HG03064 (cell line): ENCODE data around the gene RFESD.
"Not testable (repeated sequence)": the region's sequence is repeated elsewhere in the genome, so short reads cannot be mapped to it uniquely, and the experiment has no call there.

Source experiments
- ATAC-seq: cut with Tn5 transposase; IDR thresholded peaks from one replicate; pipeline ENCODE4 v1.9.1; 2021; ENCODE audit warnings: low read depth; ENCODE audit not compliant: unreplicated experiment

Gene RFESD

DNA sequence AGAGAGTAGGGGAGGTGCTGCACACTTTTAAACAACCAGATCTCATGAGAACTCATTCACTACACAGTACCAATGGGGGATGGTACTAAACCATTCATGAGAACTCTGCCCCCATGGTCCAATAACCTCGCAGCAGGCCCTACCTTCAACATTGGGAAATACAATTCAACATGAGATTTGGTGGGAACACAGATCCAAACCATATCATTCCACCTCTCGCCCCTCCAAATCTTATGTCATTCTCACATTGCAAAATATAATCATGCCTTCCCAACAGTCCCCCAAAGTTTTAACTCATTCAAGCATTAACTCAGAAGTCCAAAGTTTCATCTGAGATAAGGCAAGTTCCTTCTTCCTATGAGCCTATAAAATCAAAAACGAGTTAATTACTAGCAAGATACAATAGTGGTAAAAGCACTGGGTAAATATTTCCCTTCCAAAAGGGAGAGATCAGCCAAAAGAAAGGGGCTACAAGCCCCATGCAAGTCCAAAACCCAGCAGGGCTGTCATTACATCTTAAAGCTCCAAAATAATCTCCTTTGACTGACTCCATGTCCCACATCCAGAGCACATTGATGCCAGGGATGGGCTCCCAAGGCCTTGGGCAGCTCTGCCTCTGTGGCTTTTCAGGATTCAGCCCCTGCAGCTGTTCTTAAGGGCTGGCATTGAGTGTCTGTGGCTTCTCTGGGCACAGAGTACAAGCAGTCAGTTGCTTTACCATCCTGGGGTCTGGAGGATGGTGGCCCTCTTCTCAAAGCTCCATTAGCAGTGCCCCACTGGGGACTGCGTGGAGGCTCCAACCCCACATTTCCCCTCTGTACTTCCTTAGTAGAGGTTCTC is 18.4 kb upstream of the RFESD start:
- ATAC-seq: no peak

DNA sequence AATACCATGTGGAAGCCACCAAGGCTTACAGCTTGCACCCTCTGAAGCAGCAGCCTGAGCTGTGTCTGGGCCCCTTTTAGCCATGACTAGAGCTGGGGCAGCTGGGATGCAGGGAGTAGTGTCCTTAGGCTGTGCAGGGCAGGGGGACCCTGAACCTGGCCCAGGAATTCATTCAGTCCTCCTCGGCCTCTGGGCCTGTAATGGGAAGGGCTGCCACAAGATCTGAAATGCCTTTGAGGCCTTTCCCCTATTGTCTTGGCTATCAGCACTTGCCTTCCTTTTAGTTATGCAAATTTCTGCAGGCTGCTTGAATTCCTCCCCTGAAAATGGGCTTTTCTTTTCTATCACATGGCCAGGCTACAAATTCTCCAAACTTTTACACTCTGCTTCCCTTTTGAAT is 17.6 kb upstream of the RFESD start:
- no peak for ATAC-seq

DNA sequence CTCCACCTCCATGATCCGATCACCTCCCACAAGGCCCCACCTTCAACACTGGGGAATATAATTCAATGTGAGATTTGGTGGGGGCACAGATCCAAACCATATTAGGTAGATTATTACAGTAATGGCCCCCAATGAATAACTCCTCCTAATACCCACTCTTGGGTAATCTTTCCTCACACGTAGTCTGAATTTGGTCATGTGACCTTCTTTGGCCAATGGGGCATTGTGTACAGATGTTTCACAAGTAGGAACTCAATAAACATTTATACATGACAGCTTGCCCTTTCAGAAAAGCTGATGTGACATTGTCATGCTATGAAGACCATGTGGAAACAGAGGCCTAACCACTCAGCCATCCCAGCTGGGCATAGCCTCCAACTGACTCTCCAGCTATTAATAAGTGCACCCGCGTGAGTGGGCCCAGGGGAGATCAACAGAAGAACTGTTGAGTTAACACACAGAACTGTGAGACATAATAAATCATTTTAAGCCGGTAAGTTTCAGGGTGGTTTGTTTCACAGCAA is 16.1 kb upstream of the RFESD start:
- ATAC-seq: no peak

GRCh38 chr5:95631255-95631958 is 15.2 kb upstream of the RFESD start:
- peak; percentile 15 for ATAC-seq

DNA sequence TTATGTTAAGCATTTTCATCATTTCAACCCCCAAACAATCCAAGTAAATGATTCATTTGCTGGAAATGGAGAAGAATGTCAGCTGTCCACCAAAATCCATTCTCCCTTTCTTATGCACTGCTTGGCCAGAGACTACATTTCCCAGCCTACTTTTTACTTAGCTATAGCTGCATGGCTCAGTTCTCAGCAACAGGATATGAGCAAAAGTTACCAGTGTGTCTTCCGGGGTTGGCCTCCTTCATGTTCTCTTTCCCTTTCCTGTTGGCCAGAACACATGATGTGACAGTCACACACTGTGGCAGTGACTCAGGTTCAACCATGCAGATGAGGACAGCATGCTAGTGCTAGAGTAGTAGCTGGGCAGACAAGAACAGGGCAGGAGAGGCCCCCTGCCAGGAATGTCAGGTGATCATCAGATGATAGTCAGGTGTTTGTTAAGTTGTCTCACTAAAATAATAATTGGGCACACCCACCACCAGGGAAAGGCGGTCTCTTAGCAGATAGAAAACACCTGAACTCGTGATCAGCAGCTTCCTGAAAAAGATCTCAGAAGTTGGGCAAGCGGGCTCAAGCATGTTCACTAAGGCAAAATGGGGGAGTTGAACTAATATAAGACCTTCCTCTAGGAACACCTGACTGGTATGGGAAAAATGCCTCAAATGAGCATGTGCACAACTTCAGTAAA is 14.4 kb upstream of the RFESD start:
- ATAC-seq: peak; percentile 94

DNA sequence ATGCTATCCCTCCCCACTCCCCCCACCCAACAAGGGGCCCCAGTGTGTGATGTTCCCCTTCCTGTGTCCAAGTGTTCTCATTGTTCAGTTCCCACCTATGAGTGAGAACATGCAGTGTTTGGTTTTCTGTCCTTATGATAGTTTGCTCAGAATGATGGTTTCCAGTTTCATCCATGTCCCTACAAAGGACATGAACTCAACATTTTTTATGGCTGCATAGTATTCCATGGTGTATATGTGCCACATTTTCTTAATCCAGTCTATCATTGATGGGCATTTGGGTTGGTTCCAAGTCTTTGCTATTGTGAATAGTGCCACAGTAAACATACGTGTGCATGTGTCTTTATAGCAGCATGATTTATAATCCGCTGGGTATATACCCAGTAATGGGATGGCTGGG is 13.6 kb upstream of the RFESD start:
- not testable (repeated sequence) for ATAC-seq

DNA sequence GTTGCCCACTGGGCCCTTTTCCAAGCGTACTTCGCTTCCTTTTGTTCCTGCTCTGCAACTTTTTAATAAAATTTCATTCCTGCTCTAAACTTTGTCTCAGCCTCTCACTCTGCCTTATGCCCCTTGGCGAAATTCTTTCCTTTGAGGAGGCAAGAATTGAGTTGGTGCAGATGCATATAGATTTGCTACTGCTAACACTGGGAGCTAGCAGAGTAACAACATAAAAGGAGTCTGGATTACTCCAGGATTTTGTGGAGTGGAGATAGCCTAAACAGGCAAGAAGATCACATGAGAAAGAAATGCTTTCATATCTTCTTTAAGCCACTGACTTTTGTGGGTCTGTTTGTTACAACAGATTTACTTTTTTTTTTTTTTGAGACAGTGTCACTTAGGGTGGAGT is 12.9 kb upstream of the RFESD start:
- no peak for ATAC-seq

DNA sequence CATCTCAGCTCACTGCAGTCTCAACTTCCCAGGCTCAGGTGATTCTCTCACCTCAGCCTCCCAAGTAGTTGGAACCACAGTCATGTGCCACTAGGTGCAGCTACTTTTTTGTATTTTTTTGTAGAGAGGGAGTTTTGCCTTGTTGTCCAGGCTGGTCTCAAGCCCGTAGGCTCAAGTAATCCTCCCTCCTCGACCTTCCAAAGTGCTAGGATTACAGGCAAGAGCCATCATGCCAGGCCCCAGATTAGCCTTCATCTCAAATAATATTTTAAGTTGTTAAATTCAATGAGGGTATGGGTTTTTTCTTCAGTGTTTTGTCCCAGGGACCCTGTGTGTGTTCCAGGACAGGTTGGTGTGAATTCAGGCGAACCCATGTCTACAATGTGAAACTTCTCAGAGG is 12.5 kb upstream of the RFESD start:
- ATAC-seq: no peak

- no peak for ATAC-seq
Measured at GRCh38 chr5:95638632-95639031, 7.9 kb upstream of the RFESD start.

DNA sequence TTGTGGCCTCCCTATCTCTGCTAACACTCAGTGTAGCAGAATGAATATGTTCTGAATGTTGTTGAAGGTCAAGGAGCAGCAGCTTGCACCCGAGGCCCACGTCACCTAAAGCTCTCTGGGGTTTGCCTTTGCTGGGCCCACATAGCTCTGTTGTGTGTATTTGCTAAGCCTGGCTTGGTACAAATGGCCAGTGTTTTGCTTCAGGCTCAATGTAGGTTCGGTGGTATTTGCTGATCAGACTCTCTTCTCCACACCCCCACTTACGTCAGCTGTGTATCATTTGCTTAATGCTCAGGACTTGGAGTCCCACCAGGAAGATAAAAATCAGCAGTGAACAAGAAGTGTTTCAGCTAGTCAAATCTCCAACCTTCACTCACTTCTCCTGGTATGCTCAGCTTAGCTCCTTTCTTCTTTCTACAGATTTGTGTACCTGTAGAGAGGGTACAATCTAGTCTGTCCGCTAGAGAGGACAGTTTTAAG is 4.8 kb upstream of the RFESD start:
- no peak for ATAC-seq

DNA sequence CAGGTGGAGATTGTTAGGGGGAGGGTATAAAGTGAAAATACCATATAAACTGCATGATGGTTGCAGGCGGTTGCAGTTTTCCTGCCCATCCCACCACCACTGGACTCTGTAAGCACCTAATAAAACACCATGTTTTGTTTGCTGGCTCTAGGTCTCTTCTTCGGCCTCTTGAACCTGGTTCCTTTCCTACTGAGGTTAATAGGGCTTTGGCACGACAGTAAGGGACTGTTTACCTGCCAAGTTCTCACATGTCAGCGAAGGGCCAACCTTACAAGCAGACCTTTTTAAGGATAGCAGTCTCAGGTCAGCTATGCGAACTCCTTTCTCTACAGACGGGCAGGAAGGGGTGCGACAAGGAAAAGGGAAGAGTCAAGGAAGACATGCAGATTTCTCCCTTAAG is 3.4 kb upstream of the RFESD start:
- ATAC-seq: no peak

- ATAC-seq: peak; percentile 40
Measured at GRCh38 chr5:95644351-95645042, 2.1 kb upstream of the RFESD start.

GRCh38 chr5:95646226-95646568 is 380 bp upstream of the RFESD start:
- ATAC-seq: not testable (repeated sequence)

GRCh38 chr5:95647886-95648860 is 1.6 kb downstream of the RFESD start:
- no peak for ATAC-seq

- ATAC-seq: no peak
Measured at GRCh38 chr5:95649274-95649673, 2.7 kb downstream of the RFESD start.

DNA sequence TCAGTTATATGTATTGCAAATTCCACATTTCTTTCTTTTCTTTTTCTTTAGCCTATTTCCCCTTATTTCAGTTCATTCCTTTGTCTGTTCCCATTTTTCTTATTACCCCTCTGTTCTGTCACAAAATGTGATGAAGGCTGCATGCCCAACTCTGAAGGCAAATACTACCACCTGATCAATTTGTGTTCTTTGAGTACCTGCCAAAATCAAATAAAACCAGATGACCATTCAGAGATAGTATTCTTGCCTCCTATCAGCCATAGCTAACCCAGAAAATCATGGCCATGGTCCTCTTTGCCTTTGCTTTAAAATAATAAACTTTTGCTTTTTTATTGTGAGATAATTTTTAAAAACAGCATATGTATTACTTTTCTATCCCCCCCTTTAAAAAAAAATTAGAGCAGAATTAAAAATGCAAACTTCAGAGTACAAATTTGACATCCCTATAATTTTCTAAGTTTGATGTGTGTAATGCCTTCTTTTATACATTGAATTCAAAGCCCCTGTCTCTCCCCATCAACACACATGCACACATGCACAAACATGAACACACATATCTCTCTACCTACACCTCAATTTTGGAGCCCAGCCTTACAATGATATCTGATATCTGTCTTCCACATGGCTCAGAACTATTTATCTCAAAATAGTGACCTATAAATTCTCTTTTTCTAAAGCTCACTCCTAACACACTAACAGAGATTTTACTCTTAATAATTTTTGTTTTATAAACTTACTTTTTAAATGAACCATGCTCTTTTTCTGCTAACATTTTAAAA is 3.5 kb downstream of the RFESD start:
- ATAC-seq: no peak

- no peak for ATAC-seq
Measured at GRCh38 chr5:95652849-95653248, 6.3 kb downstream of the RFESD start.

GRCh38 chr5:95654196-95654595 is 7.6 kb downstream of the RFESD start:
- ATAC-seq: no peak

DNA sequence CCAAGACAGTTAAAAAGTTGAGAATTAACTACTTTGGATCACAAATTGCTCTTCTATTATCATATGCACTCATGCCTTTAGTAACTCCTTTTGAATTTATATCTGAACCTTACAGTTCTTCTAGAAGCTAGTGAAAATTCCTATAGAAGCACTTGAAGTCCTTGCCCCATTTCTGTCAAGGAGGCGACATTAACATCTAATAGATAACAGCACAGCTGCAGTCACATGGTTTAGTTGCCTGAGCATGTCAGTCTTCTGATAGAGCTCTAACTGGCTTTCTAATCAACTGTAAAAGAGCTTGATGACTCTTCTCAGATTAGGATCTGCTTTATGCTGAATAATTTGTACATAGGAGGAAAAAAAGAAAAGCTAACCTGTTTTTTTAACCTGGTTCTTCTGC is 9.0 kb downstream of the RFESD start:
- ATAC-seq: no peak
